Upper lobe of left lung (tissue), 4 donors: ENCODE results near the gene TSN.

Source experiments
- CTCF ChIP-seq, 6 experiments: fragments of 450-650 bp in 4 of 6; fragments of 200-600 bp in 2 of 6; sonication (generic) in 2 of 6; IDR thresholded peaks; one replicate each; pipeline ENCODE4 v1.5.1; 2016 to 2019; ENCODE audit warnings: antibody characterized with exemption in 6 of 6
- POLR2A ChIP-seq, 4 donors: fragments of 450-650 bp; IDR thresholded peaks; one replicate each; pipeline ENCODE4 v1.5.1; 2016 to 2017; ENCODE audit warnings: antibody characterized with exemption in 4 of 4, mild to moderate bottlenecking in 2 of 4
- POLR2AphosphoS5 ChIP-seq, 2 donors: sonication (generic); formaldehyde crosslinking; IDR thresholded peaks; one replicate each; pipeline ENCODE4 v1.5.1; 2017; ENCODE audit warnings: antibody characterized with exemption in 2 of 2

- no peak for TF ChIP-seq CTCF (IDR thresholded peaks at IDR 0.05)
- TF ChIP-seq POLR2A (IDR thresholded peaks at IDR 0.05), result no peak
- TF ChIP-seq POLR2AphosphoS5 (IDR thresholded peaks at IDR 0.05), result no peak
These were observed 16.7 kb downstream of the TSN start for GRCh38 chr2:121771976-121772742.
